GM19324 (cell line): ENCODE measurements around the gene PLA2G2A.
"Not testable (repeated sequence)": the region's sequence is repeated elsewhere in the genome, so short reads cannot be mapped to it uniquely, and the experiment has no call there.

Experiments
- ATAC-seq: cut with Tn5 transposase; IDR thresholded peaks from one replicate; pipeline ENCODE4 v1.9.1; 2021; ENCODE audit warnings: mild to moderate bottlenecking, moderate library complexity; ENCODE audit not compliant: unreplicated experiment, low FRiP score

PLA2G2A gene

GRCh38 chr1:19934336-19934735, 45.1 kb downstream of the PLA2G2A start:
- ATAC-seq: no peak

GRCh38 chr1:19932866-19933265, 46.6 kb downstream of the PLA2G2A start:
- ATAC-seq: no peak

- not testable (repeated sequence) for ATAC-seq
Measured at GRCh38 chr1:19927130-19927421, 52.3 kb downstream of the PLA2G2A start.

- ATAC-seq: no peak
Measured at GRCh38 chr1:19926296-19927129, 52.9 kb downstream of the PLA2G2A start.
